B cell (primary cell): ENCODE data around the gene STYX.

ENCODE experiments used
- EZH2 ChIP-seq: IDR thresholded peaks from 2 replicates; pipeline ENCODE4 v1.6.1; 2012; ENCODE audit warnings: borderline replicate concordance, low read depth, mild to moderate bottlenecking, moderate library complexity, low read length; ENCODE audit not compliant: insufficient read depth, poor library complexity, severe bottlenecking
- TF ChIP-seq, protein P1 (sequence below): fragments of 200-600 bp; IDR thresholded peaks from one replicate; pipeline ENCODE4 v1.8.0; 2022; ENCODE audit warnings: antibody characterized with exemption, mild to moderate bottlenecking

DNA sequence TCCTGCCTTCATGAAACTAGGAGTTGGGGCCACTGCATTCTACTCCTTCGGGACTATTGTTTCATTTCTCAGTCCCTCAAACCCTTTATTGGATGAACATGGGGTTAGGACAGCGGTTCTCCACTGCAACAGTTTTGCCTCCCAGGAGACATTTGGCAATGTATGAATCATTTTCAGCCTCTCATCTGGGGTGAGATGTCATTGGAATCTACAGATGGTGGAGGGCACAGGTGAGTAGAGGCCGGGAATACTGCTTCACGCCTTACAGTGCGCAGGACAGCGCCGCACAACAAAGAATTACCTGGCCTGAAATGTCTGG is 62.1 kb downstream of the STYX start:
- TF ChIP-seq EZH2 = no peak
- TF ChIP-seq, protein P1, sequence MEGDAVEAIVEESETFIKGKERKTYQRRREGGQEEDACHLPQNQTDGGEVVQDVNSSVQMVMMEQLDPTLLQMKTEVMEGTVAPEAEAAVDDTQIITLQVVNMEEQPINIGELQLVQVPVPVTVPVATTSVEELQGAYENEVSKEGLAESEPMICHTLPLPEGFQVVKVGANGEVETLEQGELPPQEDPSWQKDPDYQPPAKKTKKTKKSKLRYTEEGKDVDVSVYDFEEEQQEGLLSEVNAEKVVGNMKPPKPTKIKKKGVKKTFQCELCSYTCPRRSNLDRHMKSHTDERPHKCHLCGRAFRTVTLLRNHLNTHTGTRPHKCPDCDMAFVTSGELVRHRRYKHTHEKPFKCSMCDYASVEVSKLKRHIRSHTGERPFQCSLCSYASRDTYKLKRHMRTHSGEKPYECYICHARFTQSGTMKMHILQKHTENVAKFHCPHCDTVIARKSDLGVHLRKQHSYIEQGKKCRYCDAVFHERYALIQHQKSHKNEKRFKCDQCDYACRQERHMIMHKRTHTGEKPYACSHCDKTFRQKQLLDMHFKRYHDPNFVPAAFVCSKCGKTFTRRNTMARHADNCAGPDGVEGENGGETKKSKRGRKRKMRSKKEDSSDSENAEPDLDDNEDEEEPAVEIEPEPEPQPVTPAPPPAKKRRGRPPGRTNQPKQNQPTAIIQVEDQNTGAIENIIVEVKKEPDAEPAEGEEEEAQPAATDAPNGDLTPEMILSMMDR = no peak
